ENCODE measurements around the gene SLC25A21.

The SLC25A21 gene

DNA sequence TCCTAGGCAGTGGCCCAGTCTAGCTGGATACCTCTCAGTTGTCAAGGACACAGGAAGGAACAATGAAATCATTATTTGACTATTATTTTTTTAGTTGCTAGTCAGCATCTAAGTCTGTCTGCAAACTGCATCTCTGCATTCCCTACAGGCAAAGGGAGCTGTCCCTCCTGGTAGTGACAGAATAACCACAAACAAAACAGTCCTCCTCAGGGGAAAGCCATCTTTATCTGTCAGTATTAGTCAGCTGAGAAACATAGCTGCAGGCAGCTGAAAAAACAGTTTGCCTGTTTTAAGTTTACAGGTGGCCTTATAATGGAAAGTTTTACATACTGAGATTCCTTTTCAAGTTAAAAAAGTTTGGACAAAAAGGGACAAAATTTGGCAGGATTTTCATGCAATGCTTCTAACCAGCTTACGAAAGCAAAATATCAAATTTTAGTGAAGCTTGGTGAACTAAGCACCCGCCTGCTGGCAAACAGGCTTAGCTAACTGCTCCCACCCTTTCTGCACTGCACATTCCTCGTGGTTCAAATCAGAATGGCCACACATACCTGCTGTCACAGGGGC, 29.5 kb downstream of the SLC25A21 start:
- DNase-seq: no peak

DNA sequence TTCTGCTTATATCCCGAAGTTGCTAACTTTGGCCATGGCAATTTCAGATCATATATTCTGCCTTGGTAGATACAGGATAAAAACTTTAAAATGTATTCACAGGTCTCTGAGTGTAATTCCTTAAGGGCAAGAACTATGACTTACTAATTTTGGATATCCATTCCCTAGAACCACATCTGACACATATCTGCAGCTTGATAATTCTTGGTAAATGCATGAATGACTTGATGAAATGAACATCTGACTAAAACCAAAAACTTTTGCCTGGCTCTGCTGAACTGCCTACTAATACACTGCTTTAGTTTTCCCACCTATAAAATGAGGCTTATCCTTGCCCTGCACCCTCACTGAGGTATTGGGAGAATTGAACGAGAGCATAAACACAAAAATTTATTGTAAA, 32.2 kb downstream of the SLC25A21 start:
- no peak for DNase-seq

- no peak for DNase-seq
Observed at GRCh38 chr14:37139710-37140109, 32.7 kb downstream of the SLC25A21 start.

DNA sequence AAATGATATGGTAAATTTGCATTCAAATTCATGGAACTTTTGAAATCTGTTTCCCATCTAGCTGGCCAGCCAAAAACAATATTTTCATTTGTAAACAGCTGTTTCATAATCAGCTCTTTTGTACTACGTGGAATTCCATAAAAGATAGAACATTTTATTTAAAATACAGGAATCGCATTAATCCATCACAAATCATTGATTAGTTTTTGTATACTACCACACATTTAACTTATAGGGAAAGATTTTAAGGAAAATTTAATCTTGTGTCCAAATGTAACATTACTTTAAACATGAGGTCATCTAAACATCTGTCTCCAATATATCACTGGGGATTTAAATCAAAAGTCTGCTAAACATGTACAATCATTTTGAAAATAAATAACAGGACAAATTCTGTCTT, 33.5 kb downstream of the SLC25A21 start:
- no peak for DNase-seq

GRCh38 chr14:37133284-37133913, 39.0 kb downstream of the SLC25A21 start:
- DNase-seq: no peak

DNA sequence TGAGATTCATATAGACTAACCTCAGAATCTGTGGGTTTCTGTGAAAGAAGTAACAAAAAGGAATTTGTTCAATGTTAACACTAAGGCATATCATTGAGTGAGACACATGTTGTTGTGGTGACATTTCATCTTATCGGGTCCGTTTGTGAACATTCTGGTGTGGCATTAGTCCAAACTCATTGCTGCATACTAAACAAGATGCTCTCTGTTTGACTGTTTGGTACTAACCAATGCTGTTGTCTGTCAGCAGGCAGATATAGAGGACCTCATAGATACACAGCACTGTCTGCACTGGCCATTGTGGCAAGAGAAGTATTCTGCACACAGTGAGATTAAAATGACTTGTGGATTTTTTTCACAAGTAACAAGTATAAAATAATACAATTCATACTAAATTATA, 41.2 kb downstream of the SLC25A21 start:
- DNase-seq: no peak

DNA sequence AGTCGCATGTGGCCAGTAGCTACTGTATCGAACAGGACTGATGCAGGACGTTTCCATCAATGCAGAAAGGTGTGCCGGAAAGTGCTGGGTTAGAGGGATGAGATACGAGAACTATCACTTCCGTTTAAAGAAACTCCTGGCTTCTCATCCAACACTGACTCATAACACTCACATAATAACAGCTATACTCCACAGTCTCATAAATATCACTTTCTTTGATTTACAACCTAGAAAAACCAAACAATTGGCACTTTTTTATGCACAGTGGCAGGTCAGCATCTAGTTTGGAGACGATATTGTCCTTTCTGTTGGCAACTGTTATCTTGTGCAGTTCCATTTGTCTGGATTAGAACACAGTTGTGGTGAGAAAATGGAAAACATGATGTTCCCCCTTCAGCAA, 43.4 kb downstream of the SLC25A21 start:
- DNase-seq: no peak

DNA sequence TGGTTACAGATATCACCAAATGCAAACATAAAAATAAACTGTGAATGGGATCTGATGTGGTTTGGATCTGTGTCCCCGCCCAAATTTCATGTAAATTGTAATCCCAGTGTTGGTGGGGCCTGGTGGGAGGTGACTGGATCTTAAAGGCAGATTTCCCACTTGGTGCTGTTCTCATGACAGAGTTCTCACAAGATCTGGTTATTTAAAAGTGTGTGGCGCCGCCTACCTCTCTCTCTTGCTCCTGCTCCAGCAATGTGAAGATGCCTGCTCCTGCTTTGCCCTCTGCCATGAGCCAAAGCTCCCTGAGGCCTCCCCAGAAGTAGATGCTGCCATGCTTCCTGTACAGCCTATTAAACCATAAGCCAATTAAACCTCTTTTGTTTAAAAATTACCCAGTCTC, 47.8 kb downstream of the SLC25A21 start:
- no peak for DNase-seq

DNA sequence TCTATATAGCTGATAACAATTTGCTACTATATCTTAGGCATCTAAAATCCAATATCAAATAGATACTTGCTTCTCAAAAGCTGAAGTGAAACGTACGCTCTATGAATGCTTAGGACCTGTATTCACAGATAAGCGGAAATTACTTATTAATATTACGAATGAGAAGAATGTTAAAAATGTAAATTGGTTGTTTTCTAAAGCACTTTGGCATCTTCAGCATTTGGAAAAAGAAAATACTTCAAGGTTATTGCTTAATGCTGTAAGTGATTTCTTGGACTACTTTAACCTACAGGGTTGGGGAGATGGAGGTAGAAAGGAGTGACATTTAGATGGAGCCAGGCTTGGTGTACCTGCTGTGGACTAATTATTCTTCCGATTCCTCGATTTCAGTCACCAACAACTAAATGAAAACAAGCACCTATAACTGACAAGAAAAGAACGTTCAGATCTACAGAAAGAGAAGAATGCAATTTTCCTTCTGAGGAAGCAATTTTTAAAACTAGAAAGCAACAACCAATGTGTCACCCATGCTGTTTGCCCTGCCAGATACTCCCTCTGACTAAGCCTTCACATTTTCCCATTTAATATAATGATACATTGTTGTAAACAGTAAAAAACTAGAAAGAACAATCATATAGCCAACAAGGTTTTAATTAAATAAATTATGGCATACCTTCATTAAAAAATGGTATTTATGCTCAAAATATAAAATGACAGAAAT, 49.3 kb downstream of the SLC25A21 start:
- DNase-seq: no peak

- no peak for DNase-seq
Observed at GRCh38 chr14:37122288-37122687, 50.1 kb downstream of the SLC25A21 start.

- DNase-seq: no peak
Observed at GRCh38 chr14:37118673-37119366, 53.6 kb downstream of the SLC25A21 start.

GRCh38 chr14:37116933-37117849, 55.2 kb downstream of the SLC25A21 start:
- no peak for DNase-seq

- no peak for DNase-seq
Observed at GRCh38 chr14:37115406-37115805, 57.0 kb downstream of the SLC25A21 start.

- no peak for DNase-seq
Observed at GRCh38 chr14:37114559-37114958, 57.8 kb downstream of the SLC25A21 start.

DNA sequence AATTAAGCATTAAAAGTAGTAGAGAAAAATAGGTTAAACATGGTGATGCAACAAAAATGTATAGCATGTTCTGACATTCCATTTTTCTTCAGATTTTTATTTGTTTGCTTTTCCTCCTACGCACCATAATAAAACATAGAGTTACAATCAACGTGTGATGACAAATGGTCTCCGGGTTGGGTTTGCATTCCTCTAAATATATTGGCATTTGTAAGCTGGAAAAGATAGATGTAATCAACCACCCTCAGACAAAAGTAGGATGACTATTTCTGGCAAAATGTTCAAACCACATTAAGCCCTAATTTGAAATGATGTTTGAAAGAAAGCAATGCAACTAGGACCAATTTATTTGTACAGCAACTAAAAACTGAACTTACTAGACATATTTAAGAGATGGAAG, 58.4 kb downstream of the SLC25A21 start:
- no peak for DNase-seq

DNA sequence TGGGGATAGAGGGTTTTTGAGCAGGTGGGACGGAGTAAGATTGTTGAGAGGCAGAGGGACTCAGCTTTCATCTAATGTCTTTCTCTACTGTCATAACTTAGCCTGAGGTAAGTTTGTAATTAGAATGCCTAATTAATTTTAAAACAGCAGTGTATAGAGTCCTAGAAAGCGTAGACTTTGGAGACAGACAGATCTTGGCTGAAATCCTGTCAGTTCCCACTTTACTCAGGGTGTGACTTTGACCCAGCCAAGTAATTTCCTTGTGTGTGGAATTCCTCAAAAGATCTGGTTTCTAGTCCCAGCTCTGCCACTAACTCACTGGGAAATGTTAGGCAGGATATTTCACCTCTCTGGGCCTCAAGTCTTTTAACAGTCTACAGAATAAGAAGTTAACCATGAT, 74.3 kb downstream of the SLC25A21 start:
- DNase-seq: no peak

DNA sequence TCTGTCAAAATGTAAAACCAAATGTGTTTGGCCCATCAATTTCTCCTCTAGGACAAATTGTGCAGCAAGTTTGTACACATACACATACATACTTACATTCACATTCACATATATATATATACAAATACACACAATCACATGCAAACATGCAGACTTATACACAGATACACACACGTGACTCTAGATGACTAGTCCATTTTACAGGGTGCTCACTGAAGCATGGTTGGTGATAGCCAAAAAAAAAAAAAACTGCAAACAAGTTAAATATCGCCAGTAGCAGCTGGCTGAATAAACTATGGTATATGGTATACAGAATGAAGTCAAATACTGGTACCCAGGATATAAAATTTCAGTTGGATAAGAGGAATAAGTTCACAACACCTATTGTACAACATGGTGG, 77.9 kb downstream of the SLC25A21 start:
- no peak for DNase-seq

DNA sequence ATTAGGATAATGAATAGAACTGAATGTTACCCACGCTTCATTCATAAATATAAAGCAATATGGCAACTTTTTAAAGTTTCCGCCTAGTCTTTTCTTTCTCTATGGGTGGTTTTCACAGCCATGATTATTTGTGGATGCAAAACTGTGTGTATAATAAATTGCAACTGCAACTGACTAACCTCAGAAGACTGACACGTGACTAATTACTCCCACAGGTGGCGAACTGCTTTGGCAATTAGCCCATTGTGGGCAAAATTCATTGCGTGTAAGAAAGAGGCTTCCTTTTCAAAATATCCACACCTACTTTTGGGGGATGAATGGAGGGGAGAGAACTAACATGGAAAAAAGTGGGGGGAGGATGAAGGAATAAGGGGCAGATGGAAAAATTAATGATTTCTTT, 79.0 kb downstream of the SLC25A21 start:
- DNase-seq: no peak

DNA sequence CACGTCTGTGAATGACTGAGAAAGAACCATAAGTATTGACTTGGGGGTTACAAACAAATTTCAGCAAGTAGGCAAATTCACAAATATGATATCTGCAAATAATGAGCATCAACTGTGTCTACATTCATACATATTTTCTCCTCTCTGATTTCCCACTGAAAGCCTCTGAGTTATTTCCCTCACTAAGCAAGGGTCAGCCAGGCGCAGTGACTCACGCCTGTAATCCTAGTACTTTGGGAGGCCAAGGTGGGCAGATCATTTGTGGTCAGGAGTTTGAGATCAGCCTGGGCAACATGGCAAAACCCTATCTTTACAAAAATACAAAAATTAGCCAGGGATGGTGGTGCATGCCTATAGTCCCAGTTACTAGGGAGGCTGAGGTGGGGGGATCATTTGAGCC, 80.8 kb downstream of the SLC25A21 start:
- DNase-seq: no peak

DNA sequence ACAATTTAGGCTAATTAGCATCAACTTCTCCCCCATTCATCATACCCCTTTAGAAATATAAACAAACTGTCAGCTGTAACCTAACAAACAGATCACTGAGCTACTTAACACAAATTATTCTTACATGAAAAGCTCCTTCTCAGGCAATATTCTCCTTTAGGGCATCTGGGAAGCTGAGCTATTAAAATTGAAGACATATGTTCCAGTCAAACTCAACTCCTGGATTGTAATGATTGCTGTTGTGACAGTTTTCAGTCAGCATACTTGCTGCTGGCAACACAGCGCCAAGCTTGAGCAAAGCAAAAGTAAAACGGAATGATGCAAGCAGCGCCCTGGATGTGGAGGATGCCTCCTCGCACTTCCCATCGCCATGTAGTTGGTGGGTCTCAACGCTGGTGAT, 82.4 kb downstream of the SLC25A21 start:
- no peak for DNase-seq

DNA sequence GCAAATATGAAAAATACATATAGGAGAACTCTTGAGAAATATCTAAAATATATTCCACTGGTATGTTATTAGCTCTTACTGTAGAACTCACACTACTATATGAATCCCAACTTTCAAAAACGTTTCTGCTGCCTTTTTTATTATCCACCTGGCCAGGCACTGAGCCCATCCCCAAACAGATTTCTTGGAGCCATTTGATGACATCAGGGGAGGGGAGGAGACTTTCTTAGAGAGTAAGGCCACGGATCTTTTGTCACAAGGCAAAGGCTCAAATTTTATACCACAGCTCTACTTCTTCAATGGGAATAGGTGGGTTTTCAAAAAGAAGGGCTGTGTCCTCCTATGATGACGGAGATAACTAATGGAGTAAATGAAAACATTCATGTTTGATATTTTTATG, 83.0 kb downstream of the SLC25A21 start:
- DNase-seq: no peak
